Coronary artery (tissue), 2 donors: ENCODE results near the gene POMGNT1.
A peak's percentile ranks its signal among the peaks of the same experiment; 100 is the strongest.

Experiments
- DNase-seq: peaks from one replicate; pipeline ENCODE4 v3.0.0-alpha.2; 2017; ENCODE audit warnings: low spot score
- H3K27ac ChIP-seq, 2 donors: fragments of 200-600 bp; sonication (generic); one replicate each; pipeline ENCODE4 v1.5.1; 2016 to 2019
- H3K4me3 ChIP-seq: fragments of 200-600 bp; sonication (generic); 2 replicates; pipeline ENCODE4 v1.5.1; 2016; ENCODE audit warnings: mild to moderate bottlenecking, moderate library complexity
- CTCF ChIP-seq: fragments of 200-600 bp; sonication (generic); IDR thresholded peaks from one replicate; pipeline ENCODE4 v1.5.1; 2019; ENCODE audit warnings: antibody characterized with exemption

The POMGNT1 gene

GRCh38 chr1:46204406-46204742 lies 6.1 kb upstream of the POMGNT1 start:
- DNase-seq: no peak
- peak overlapping the region; percentile 87 to 94 for H3K27ac ChIP-seq
- no peak for TF ChIP-seq CTCF
- peak overlapping the region; percentile 93 for H3K4me3 ChIP-seq

GRCh38 chr1:46203738-46204405 lies 5.6 kb upstream of the POMGNT1 start:
- peak overlapping the region; percentile 87 to 94 for H3K27ac ChIP-seq
- no peak for TF ChIP-seq CTCF
- peak overlapping the region; percentile 93 for H3K4me3 ChIP-seq
- no peak for DNase-seq

DNA sequence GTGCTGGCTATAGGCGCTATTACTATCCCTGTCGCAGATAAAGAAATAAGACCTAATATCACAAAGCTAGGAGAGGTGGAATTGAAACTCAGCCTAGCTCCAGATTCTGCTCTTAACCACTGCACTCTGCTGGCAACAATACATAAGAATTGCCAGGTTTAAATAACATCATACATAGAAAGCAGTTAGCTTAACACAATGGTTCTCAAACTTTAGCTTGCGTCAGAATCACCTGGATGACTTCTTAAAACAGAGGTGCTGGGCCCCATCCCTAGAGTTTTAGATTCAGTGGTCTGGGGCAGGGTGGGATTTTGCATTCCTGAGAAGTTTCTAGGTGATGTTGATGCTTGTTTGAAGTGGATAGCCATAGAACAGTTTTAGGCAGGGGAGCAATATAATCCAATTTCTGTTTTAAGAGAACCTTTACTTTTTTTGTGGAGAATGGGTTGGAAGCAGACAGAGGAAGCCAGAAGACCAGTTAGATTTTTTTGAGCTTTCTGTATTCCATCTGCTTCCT lies 1.1 kb upstream of the POMGNT1 start:
- DNase-seq: no peak
- H3K27ac ChIP-seq: no peak overlapping the region
- peak overlapping the region; percentile 89 for H3K4me3 ChIP-seq
- no peak for TF ChIP-seq CTCF

DNA sequence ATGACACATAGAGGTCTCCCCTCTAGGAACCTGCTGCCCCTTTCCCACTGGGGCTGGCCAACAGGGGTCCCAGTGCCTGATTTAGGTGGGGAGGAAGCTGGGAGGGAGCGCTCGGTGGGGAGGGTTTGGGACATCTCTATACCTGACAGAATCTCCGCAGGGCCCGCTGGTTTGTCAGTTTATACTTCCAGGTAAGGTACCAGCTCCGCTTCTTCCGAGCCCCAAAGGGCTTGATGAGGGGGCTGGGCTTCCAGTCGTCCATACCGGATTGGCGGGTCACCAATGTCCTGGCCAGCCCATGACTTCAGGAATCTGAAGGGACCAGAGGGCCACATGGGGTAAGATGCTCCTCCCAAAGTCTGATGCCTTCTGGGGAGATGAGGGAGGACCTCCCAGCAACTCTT lies 672 bp downstream of the POMGNT1 start:
- H3K27ac ChIP-seq: peak overlapping the region; percentile 65 to 87
- H3K4me3 ChIP-seq: peak overlapping the region; percentile 89
- TF ChIP-seq CTCF: no peak
- no peak for DNase-seq

GRCh38 chr1:46196609-46197008 lies 1.6 kb downstream of the POMGNT1 start:
- Histone ChIP-seq H3K27ac (no peak overlapping the region), H3K4me3 (peak overlapping the region; percentile 89)
- DNase-seq: no peak
- TF ChIP-seq CTCF: no peak

- TF ChIP-seq CTCF: no peak
- no peak overlapping the region for H3K27ac ChIP-seq
- no peak for DNase-seq
- no peak overlapping the region for H3K4me3 ChIP-seq
These were observed 3.5 kb downstream of the POMGNT1 start for GRCh38 chr1:46194641-46195193.

DNA sequence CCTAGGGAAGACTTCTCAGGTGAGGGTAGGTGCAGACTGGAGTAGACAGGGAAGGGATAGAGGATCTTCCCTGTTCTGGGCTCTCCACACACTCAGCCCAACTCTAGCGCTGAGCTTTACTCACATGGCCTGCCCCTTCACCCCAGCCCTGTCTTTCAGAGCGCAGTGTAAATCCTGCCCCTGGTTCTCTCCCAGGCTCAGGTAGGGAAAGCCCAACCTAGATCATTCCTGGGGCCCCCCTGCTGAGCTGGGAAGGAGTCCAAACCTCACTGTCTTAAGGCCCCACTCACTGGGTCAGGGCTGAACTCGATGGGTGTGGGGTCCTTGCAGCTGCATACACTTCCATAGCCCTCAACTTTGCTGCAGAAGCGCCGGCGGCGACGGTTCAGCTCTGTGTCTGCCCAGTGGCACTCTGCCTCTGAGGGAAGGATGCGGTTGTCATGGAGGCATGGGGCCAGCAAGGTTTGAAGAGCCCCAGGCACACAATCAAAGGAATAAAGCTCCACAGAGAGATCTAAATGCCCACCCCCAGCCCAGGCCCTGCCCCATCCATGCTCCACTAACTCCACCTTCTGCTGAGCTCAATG lies 4.2 kb downstream of the POMGNT1 start:
- H3K4me3 ChIP-seq: no peak overlapping the region
- no peak for DNase-seq
- TF ChIP-seq CTCF: no peak
- H3K27ac ChIP-seq: no peak overlapping the region
